Measurements from ENCODE around the gene BTC. TPM values are rescaled to one million over a fixed set of nuclear protein-coding genes. Genes with fewer than 3 reads are reported as not detected.

BTC gene
- total RNA-seq, 1 donor from 2014 or later, result 1.4 TPM

- Mint-ChIP-seq H3K4me3 (peak overlapping the region; percentile 76), H3K4me1 (ENCODE audit: unreplicated experiment) (no peaks in the 10 kb centered on the region), H3K27ac (peak overlapping the region; percentile 86), H3K36me3 (no peaks in the 10 kb centered on the region), H3K27me3 (peaks cover 49% of the 10 kb centered on the region), H3K9me3 (no peaks in the 10 kb centered on the region)
- no peak for DNase-seq (ENCODE audit: extremely low spot score, unreplicated experiment)
- TF ChIP-seq CTCF (conservative IDR thresholded peaks at IDR 0.05), result no peak
Observed at GRCh38 chr4:74796631-74797030, 2.3 kb upstream of the BTC start.

DNA sequence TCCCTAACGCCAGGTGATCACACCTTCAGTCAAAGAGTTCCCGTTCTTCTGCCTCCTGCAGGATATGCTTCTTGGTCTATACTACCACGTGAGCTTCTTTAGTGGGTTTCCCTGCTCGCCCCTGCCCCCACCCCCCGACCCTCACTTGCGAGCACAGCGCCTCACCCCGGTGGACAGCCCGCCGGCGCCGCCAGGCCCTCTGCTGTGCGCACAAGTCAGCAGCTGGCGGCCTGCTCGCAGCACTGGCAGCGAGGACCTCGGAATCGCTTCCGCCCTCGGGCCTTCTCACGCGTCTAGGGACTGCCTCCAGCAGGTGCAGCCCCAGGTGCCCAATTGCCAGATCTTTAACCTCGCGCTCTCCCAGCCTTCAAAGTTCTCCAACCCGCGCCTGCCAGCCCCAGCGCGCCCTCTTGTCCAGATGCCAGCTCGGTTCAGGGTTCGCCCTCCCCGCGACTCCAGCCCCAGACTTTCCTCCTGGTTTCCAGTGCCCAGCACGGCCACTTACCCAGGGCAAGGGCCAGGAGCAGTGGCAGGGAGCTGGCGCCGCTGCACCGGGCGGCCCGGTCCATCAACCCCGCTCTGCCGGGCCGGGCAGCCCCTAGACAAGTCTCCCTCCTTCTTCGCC lies 454 bp downstream of the BTC start:
- peak overlapping the region; percentile 89 for H3K4me3 Mint-ChIP-seq
- no peaks in the 10 kb centered on the region for H3K9me3 Mint-ChIP-seq
- no peaks in the 10 kb centered on the region for H3K36me3 Mint-ChIP-seq
- peak; percentile 71 for DNase-seq (ENCODE audit: extremely low spot score, unreplicated experiment)
- peak; percentile 63 for TF ChIP-seq CTCF (conservative IDR thresholded peaks at IDR 0.05)
- H3K27me3 Mint-ChIP-seq, result peaks cover 58% of the 10 kb centered on the region
- no peaks in the 10 kb centered on the region for H3K4me1 Mint-ChIP-seq (ENCODE audit: unreplicated experiment)
- H3K27ac Mint-ChIP-seq, result peak overlapping the region; percentile 61

DNA sequence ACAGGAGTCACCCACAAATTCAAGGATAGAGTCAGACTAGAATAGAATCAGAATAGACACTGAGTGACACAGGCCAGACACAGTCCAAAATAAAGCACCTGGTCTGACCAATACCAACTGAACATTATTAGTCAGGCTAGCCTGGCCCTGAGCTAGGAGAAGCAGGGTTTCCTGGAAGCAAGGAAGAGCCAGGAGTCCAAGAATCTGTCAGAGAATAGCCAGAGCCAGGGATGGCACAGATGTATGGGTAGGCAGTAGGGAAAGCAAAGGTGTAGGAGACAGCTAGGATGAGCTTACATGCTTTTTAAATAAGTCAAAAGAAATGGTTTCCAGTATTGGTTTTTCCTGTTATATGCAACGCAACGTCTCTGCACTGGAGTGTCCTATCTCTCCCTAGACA lies 3.7 kb downstream of the BTC start:
- Mint-ChIP-seq H3K4me3 (no peak overlapping the region), H3K27me3 (peaks cover 47% of the 10 kb centered on the region), H3K9me3 (no peaks in the 10 kb centered on the region), H3K4me1 (ENCODE audit: unreplicated experiment) (no peaks in the 10 kb centered on the region), H3K27ac (no peak overlapping the region), H3K36me3 (no peaks in the 10 kb centered on the region)
- DNase-seq (ENCODE audit: extremely low spot score, unreplicated experiment), result no peak
- no peak for TF ChIP-seq CTCF (conservative IDR thresholded peaks at IDR 0.05)

- Mint-ChIP-seq H3K9me3 (no peaks in the 10 kb centered on the region), H3K27ac (no peak overlapping the region), H3K36me3 (no peaks in the 10 kb centered on the region), H3K4me3 (no peak overlapping the region), H3K27me3 (peaks cover 36% of the 10 kb centered on the region), H3K4me1 (ENCODE audit: unreplicated experiment) (no peaks in the 10 kb centered on the region)
- DNase-seq (ENCODE audit: extremely low spot score, unreplicated experiment), result no peak
- no peak for TF ChIP-seq CTCF (conservative IDR thresholded peaks at IDR 0.05)
Observed at GRCh38 chr4:74789518-74789917, 4.8 kb downstream of the BTC start.

DNA sequence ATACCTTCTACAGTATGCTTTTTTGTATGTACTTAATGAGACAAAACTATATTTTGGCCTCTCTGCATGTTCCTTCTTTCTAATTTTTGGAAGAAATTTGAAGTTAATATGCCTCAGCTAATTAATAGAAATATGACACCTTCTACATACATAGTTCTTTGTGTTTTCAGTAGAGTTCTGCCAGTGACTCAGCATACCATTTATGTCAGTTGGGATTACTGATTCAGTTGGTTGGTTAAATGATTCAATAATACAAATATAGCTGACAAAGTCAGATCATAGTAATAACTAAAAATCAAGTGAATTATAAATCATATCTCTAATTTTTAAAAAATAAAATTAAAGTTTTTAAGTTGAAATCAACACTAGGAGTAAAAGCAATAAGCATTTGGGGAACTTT lies 16.8 kb downstream of the BTC start:
- Mint-ChIP-seq H3K9me3 (no peaks in the 10 kb centered on the region), H3K4me3 (no peak overlapping the region), H3K4me1 (ENCODE audit: unreplicated experiment) (no peaks in the 10 kb centered on the region), H3K36me3 (no peaks in the 10 kb centered on the region), H3K27me3 (no peaks in the 10 kb centered on the region), H3K27ac (no peak overlapping the region)
- TF ChIP-seq CTCF (conservative IDR thresholded peaks at IDR 0.05), result no peak
- no peak for DNase-seq (ENCODE audit: extremely low spot score, unreplicated experiment)

- Mint-ChIP-seq H3K36me3 (no peaks in the 10 kb centered on the region), H3K4me1 (ENCODE audit: unreplicated experiment) (peaks cover 4% of the 10 kb centered on the region), H3K9me3 (no peaks in the 10 kb centered on the region), H3K27me3 (no peaks in the 10 kb centered on the region), H3K4me3 (no peak overlapping the region), H3K27ac (no peak overlapping the region)
- DNase-seq (ENCODE audit: extremely low spot score, unreplicated experiment), result no peak
- no peak for TF ChIP-seq CTCF (conservative IDR thresholded peaks at IDR 0.05)
Observed at GRCh38 chr4:74772783-74773182, 21.5 kb downstream of the BTC start.
